ENCODE results near the gene HMX2. TPM values are rescaled to one million over a fixed set of nuclear protein-coding genes. Genes with fewer than 3 reads are reported as not detected.

The HMX2 gene
- total RNA-seq, 1 experiment from 2014 or later = 1.3 TPM

GRCh38 chr10:123191886-123192285 is 44.0 kb downstream of the HMX2 start:
- DNase-seq (ENCODE audit: low read depth) = no peak

- DNase-seq (ENCODE audit: low read depth) = no peak
Observed at GRCh38 chr10:123194056-123194455, 46.1 kb downstream of the HMX2 start.

Other genes starting within 250 kb of the HMX2 start
- gene FAM24A, start 237.5 kb upstream of the HMX2 start, total RNA-seq (2014; rRNA removed; shearing (Covaris generic)) = not detected in 2 replicates
- gene C10orf88, start 193.9 kb upstream of the HMX2 start, total RNA-seq (2014; rRNA removed; shearing (Covaris generic)) = 4.1 and 6.7 TPM in 2 replicates
- gene PSTK, start 167.7 kb upstream of the HMX2 start, total RNA-seq (2014; rRNA removed; shearing (Covaris generic)) = 6.4 and 9.0 TPM in 2 replicates
- gene IKZF5, start 139.3 kb upstream of the HMX2 start, total RNA-seq (2014; rRNA removed; shearing (Covaris generic)) = 1.4 and 1.7 TPM in 2 replicates
- 2.9 and 8.3 TPM in 2 replicates for gene ACADSB, start 139.1 kb upstream of the HMX2 start, total RNA-seq (2014; rRNA removed; shearing (Covaris generic))
- gene HMX3, start 12.2 kb upstream of the HMX2 start, total RNA-seq (2014; rRNA removed; shearing (Covaris generic)) = 1.1 and 3.3 TPM in 2 replicates
- gene BUB3, start 6.3 kb downstream of the HMX2 start, total RNA-seq (2014; rRNA removed; shearing (Covaris generic)) = 381 and 482 TPM in 2 replicates